HEK293 (cell line): ENCODE measurements around the gene PLA2G4E.

Source experiments
- CTCF ChIA-PET: fragments of 350-600 bp; formaldehyde crosslinking; extraction: SDS; loops from one replicate; lab custom pipeline; 2021; ENCODE audit warnings: antibody characterized with exemption; lab: Yijun Ruan, JAX
- POLR2A ChIA-PET: fragments of 300-600 bp; formaldehyde crosslinking; extraction: SDS; loops from one replicate; lab custom pipeline; 2020; ENCODE audit warnings: antibody characterized with exemption, inconsistent platforms; lab: Yijun Ruan, JAX
- H3K27ac ChIP-seq: fragments of 200-500 bp; sonication (Bioruptor generic); 2 replicates; pipeline ENCODE4 v1.5.1; 2014; ENCODE audit warnings: low read depth, low read length, control low read depth, inconsistent platforms; ENCODE audit errors: extremely low read depth
- H3K36me3 ChIP-seq, 2 experiments: fragments of 200-500 bp in 1 of 2; sonication (Bioruptor generic) in 1 of 2; 1 replicate in 1 of 2; 2 replicates in 1 of 2; pipeline ENCODE4 v1.5.1; 2014 to 2017; ENCODE audit warnings: inconsistent platforms in 2 of 2, low read length in 2 of 2; ENCODE audit not compliant: control insufficient read depth in 2 of 2, insufficient read depth in 1 of 2
- H3K4me1 ChIP-seq: fragments of 200-500 bp; sonication (Bioruptor generic); 2 replicates; pipeline ENCODE4 v1.5.1; 2014; ENCODE audit warnings: mild to moderate bottlenecking, low read length, inconsistent platforms; ENCODE audit not compliant: control insufficient read depth, insufficient read depth
- H3K4me3 ChIP-seq: 2 replicates; pipeline ENCODE4 v1.5.1; 2011; ENCODE audit warnings: low read depth, mild to moderate bottlenecking, control low read depth, low read length, moderate library complexity
- H3K9me3 ChIP-seq: fragments of 200-500 bp; sonication (Bioruptor generic); 2 replicates; pipeline ENCODE4 v1.5.1; 2014; ENCODE audit warnings: low read depth, low read length, inconsistent platforms; ENCODE audit not compliant: control insufficient read depth, insufficient read depth
- GLI4 ChIP-seq: fragments of 450-650 bp; formaldehyde crosslinking; IDR thresholded peaks from 2 replicates; pipeline ENCODE4 v1.5.1; 2016; ENCODE audit warnings: missing biosample characterization, missing genetic modification characterization
- HOXC10 ChIP-seq: sonication (generic); formaldehyde crosslinking; IDR thresholded peaks from 2 replicates; pipeline ENCODE4 v1.8.1; 2023; ENCODE audit warnings: mild to moderate bottlenecking, missing genetic modification reagents
- MZF1 ChIP-seq: fragments of 450-650 bp; formaldehyde crosslinking; IDR thresholded peaks from 2 replicates; pipeline ENCODE4 v1.5.1; 2017; ENCODE audit warnings: missing biosample characterization, missing genetic modification characterization, borderline replicate concordance
- SETDB1 ChIP-seq: IDR thresholded peaks from one replicate; pipeline ENCODE4 v1.6.1; 2017; ENCODE audit warnings: mild to moderate bottlenecking, low read length, moderate library complexity, mixed read lengths; ENCODE audit not compliant: insufficient read length
- ZNF10 ChIP-seq: fragments of 450-650 bp; formaldehyde crosslinking; IDR thresholded peaks from 2 replicates; pipeline ENCODE4 v1.5.1; 2017; ENCODE audit warnings: missing biosample characterization, missing genetic modification characterization
- ZNF121 ChIP-seq: fragments of 450-650 bp; formaldehyde crosslinking; IDR thresholded peaks from 2 replicates; pipeline ENCODE4 v1.5.1; 2016; ENCODE audit warnings: missing biosample characterization, missing genetic modification characterization
- ZNF24 ChIP-seq: fragments of 450-650 bp; formaldehyde crosslinking; IDR thresholded peaks from 2 replicates; pipeline ENCODE4 v1.5.1; 2016; ENCODE audit warnings: missing biosample characterization, missing genetic modification characterization
- ZNF248 ChIP-seq: fragments of 450-650 bp; formaldehyde crosslinking; IDR thresholded peaks from 2 replicates; pipeline ENCODE4 v1.5.1; 2017; ENCODE audit warnings: missing biosample characterization, missing genetic modification characterization
- ZNF391 ChIP-seq: fragments of 450-650 bp; formaldehyde crosslinking; IDR thresholded peaks from 2 replicates; pipeline ENCODE4 v1.5.1; 2016; ENCODE audit warnings: low read depth, missing biosample characterization, missing genetic modification characterization, borderline replicate concordance
- ZNF394 ChIP-seq: fragments of 450-650 bp; formaldehyde crosslinking; IDR thresholded peaks from 2 replicates; pipeline ENCODE4 v1.5.1; 2016; ENCODE audit warnings: missing biosample characterization, missing genetic modification characterization, mild to moderate bottlenecking, moderate library complexity, borderline replicate concordance
- ZNF48 ChIP-seq: fragments of 450-650 bp; formaldehyde crosslinking; IDR thresholded peaks from 2 replicates; pipeline ENCODE4 v1.5.1; 2016; ENCODE audit warnings: missing biosample characterization, missing genetic modification characterization
- ZNF544 ChIP-seq: fragments of 450-650 bp; formaldehyde crosslinking; IDR thresholded peaks from 2 replicates; pipeline ENCODE4 v1.5.0; 2017; ENCODE audit warnings: missing biosample characterization, missing genetic modification characterization
- ZNF555 ChIP-seq: fragments of 450-650 bp; formaldehyde crosslinking; conservative IDR thresholded peaks from 2 replicates; pipeline ENCODE4 v1.5.1; 2017; ENCODE audit warnings: missing biosample characterization, mild to moderate bottlenecking, missing genetic modification characterization, inconsistent platforms
- ZNF558 ChIP-seq: fragments of 450-650 bp; formaldehyde crosslinking; IDR thresholded peaks from 2 replicates; pipeline ENCODE4 v1.5.1; 2016; ENCODE audit warnings: missing biosample characterization, missing genetic modification characterization
- ZNF701 ChIP-seq: fragments of 450-650 bp; formaldehyde crosslinking; IDR thresholded peaks from 2 replicates; pipeline ENCODE4 v1.5.1; 2016; ENCODE audit warnings: missing biosample characterization, missing genetic modification characterization
- ZNF830 ChIP-seq: fragments of 450-650 bp; IDR thresholded peaks from 2 replicates; pipeline ENCODE4 v1.5.0; 2018; ENCODE audit warnings: missing biosample characterization, missing genetic modification characterization, low read depth, mild to moderate bottlenecking, moderate library complexity
- TF ChIP-seq, protein P1 (sequence below): fragments of 450-650 bp; formaldehyde crosslinking; IDR thresholded peaks from 2 replicates; pipeline ENCODE4; 2016; ENCODE audit warnings: missing biosample characterization, missing genetic modification characterization
- TF ChIP-seq, protein P2 (sequence below): IDR thresholded peaks from 2 replicates; pipeline ENCODE4 v1.6.1; 2011; ENCODE audit warnings: mild to moderate bottlenecking, low read depth, low read length, borderline replicate concordance
- TF ChIP-seq, protein P3 (sequence below): fragments of 450-650 bp; formaldehyde crosslinking; IDR thresholded peaks from 2 replicates; pipeline ENCODE4 v1.5.1; 2016; ENCODE audit warnings: missing biosample characterization, missing genetic modification characterization
- TF ChIP-seq, protein P4 (sequence below): fragments of 450-650 bp; formaldehyde crosslinking; optimal IDR thresholded peaks from 2 replicates; pipeline ENCODE3; 2016; ENCODE audit warnings: missing biosample characterization, mild to moderate bottlenecking, missing genetic modification characterization
- TF ChIP-seq, protein P5 (sequence below): fragments of 450-650 bp; formaldehyde crosslinking; IDR thresholded peaks from 2 replicates; pipeline ENCODE4 v1.5.1; 2016; ENCODE audit warnings: missing biosample characterization, missing genetic modification characterization
- TF ChIP-seq, protein P6 (sequence below): fragments of 450-650 bp; formaldehyde crosslinking; IDR thresholded peaks from 2 replicates; pipeline ENCODE4 v1.5.1; 2017; ENCODE audit warnings: missing biosample characterization, missing genetic modification characterization
- TF ChIP-seq, protein P7 (sequence below): fragments of 450-650 bp; formaldehyde crosslinking; IDR thresholded peaks from 2 replicates; pipeline ENCODE4 v1.5.1; 2016; ENCODE audit warnings: missing biosample characterization, missing genetic modification characterization

Gene PLA2G4E

DNA sequence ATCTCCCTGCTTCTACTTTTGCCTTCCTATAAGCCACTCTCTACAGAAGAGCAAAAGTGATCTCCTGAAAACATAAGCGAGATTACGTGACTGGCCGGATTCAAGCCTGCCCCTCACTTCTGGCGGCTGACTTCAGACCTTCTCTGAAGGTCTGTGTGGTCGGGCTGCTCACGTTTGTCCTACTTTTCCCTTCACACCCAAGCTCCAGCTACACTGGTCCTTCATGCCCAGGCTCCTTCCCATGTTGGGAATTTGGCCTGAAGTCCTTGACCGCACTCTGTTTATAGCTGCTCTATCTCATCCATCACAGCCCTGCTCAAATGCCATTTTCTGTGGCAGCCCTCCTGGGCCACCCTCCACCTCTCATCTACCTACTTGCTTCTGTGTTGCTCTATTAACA is 6.7 kb upstream of the PLA2G4E start:
- Histone ChIP-seq H3K36me3 (no peaks in the 10 kb centered on the region), H3K4me3 (no peak overlapping the region), H3K9me3 (no peaks in the 10 kb centered on the region), H3K4me1 (no peaks in the 10 kb centered on the region), H3K27ac (no peak overlapping the region)
- POLR2A ChIA-PET, result no interaction called here
- no peak for TF ChIP-seq ZNF48 (tag by site-specific recombination)
- TF ChIP-seq MZF1, result no peak
- TF ChIP-seq, protein P1, sequence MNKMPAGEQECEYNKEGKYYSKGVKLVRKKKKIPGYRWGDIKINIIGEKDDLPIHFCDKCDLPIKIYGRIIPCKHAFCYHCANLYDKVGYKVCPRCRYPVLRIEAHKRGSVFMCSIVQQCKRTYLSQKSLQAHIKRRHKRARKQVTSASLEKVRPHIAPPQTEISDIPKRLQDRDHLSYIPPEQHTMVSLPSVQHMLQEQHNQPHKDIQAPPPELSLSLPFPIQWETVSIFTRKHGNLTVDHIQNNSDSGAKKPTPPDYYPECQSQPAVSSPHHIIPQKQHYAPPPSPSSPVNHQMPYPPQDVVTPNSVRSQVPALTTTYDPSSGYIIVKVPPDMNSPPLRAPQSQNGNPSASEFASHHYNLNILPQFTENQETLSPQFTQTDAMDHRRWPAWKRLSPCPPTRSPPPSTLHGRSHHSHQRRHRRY (tag by site-specific recombination), result no peak
- TF ChIP-seq GLI4, result no peak
- TF ChIP-seq SETDB1, result no peak
- TF ChIP-seq, protein P2, sequence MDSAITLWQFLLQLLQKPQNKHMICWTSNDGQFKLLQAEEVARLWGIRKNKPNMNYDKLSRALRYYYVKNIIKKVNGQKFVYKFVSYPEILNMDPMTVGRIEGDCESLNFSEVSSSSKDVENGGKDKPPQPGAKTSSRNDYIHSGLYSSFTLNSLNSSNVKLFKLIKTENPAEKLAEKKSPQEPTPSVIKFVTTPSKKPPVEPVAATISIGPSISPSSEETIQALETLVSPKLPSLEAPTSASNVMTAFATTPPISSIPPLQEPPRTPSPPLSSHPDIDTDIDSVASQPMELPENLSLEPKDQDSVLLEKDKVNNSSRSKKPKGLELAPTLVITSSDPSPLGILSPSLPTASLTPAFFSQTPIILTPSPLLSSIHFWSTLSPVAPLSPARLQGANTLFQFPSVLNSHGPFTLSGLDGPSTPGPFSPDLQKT, result no peak
- TF ChIP-seq ZNF830, result no peak
- no peak for TF ChIP-seq ZNF391 (tag by site-specific recombination)
- no peak for TF ChIP-seq ZNF558 (tag by site-specific recombination)
- TF ChIP-seq HOXC10 (CRISPR knock-in tag), result no peak
- no peak for TF ChIP-seq ZNF555 (tag by site-specific recombination)
- TF ChIP-seq, protein P3, sequence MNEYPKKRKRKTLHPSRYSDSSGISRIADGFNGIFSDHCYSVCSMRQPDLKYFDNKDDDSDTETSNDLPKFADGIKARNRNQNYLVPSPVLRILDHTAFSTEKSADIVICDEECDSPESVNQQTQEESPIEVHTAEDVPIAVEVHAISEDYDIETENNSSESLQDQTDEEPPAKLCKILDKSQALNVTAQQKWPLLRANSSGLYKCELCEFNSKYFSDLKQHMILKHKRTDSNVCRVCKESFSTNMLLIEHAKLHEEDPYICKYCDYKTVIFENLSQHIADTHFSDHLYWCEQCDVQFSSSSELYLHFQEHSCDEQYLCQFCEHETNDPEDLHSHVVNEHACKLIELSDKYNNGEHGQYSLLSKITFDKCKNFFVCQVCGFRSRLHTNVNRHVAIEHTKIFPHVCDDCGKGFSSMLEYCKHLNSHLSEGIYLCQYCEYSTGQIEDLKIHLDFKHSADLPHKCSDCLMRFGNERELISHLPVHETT, result no peak
- TF ChIP-seq ZNF544 (tag by site-specific recombination), result no peak
- TF ChIP-seq ZNF248, result no peak
- TF ChIP-seq, protein P4, sequence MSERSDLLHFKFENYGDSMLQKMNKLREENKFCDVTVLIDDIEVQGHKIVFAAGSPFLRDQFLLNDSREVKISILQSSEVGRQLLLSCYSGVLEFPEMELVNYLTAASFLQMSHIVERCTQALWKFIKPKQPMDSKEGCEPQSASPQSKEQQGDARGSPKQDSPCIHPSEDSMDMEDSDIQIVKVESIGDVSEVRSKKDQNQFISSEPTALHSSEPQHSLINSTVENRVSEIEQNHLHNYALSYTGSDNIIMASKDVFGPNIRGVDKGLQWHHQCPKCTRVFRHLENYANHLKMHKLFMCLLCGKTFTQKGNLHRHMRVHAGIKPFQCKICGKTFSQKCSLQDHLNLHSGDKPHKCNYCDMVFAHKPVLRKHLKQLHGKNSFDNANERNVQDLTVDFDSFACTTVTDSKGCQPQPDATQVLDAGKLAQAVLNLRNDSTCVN (tag by site-specific recombination), result no peak
- no peak for TF ChIP-seq ZNF24 (tag by site-specific recombination)
- no peak for TF ChIP-seq ZNF121
- TF ChIP-seq, protein P5, sequence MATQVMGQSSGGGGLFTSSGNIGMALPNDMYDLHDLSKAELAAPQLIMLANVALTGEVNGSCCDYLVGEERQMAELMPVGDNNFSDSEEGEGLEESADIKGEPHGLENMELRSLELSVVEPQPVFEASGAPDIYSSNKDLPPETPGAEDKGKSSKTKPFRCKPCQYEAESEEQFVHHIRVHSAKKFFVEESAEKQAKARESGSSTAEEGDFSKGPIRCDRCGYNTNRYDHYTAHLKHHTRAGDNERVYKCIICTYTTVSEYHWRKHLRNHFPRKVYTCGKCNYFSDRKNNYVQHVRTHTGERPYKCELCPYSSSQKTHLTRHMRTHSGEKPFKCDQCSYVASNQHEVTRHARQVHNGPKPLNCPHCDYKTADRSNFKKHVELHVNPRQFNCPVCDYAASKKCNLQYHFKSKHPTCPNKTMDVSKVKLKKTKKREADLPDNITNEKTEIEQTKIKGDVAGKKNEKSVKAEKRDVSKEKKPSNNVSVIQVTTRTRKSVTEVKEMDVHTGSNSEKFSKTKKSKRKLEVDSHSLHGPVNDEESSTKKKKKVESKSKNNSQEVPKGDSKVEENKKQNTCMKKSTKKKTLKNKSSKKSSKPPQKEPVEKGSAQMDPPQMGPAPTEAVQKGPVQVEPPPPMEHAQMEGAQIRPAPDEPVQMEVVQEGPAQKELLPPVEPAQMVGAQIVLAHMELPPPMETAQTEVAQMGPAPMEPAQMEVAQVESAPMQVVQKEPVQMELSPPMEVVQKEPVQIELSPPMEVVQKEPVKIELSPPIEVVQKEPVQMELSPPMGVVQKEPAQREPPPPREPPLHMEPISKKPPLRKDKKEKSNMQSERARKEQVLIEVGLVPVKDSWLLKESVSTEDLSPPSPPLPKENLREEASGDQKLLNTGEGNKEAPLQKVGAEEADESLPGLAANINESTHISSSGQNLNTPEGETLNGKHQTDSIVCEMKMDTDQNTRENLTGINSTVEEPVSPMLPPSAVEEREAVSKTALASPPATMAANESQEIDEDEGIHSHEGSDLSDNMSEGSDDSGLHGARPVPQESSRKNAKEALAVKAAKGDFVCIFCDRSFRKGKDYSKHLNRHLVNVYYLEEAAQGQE (tag by site-specific recombination), result no peak
- CTCF ChIA-PET, result interaction anchor here (1.0 to 1.4 kb wide), 2 partner anchors 32 to 110 kb away, joined by 3 to 4 read pairs; no protein-coding TSS in a partner anchor

DNA sequence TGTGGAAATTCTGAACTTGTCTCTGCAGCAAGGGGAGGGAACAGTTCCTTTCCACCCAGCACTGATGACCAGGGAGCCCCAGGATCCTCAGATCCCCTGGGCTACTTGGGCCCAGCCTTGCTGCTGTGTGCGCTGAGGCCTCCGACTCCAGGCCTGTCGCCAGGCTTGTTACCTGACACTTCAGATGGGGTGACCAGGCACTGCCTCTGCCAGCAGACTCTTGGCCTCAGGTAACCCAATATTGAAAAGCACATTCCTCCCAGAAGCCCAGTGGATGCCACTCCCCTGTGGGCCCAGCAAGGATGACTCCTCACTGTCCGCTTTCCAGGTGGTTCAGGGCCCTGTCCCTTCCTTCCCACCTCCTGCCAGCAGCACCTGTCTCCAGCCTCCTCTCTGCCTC is 3.5 kb upstream of the PLA2G4E start:
- Histone ChIP-seq H3K4me3 (no peak overlapping the region), H3K36me3 (no peaks in the 10 kb centered on the region), H3K27ac (no peak overlapping the region), H3K4me1 (no peaks in the 10 kb centered on the region), H3K9me3 (no peaks in the 10 kb centered on the region)
- ChIA-PET CTCF (no interaction called here), POLR2A (interaction anchor here (0.7 kb wide), 1 partner anchor 18 kb away, joined by 3 read pairs; no protein-coding TSS in a partner anchor)
- TF ChIP-seq ZNF394 (tag by site-specific recombination) (no peak), ZNF701 (tag by site-specific recombination) (no peak), ZNF10 (no peak)
- TF ChIP-seq, protein P6, sequence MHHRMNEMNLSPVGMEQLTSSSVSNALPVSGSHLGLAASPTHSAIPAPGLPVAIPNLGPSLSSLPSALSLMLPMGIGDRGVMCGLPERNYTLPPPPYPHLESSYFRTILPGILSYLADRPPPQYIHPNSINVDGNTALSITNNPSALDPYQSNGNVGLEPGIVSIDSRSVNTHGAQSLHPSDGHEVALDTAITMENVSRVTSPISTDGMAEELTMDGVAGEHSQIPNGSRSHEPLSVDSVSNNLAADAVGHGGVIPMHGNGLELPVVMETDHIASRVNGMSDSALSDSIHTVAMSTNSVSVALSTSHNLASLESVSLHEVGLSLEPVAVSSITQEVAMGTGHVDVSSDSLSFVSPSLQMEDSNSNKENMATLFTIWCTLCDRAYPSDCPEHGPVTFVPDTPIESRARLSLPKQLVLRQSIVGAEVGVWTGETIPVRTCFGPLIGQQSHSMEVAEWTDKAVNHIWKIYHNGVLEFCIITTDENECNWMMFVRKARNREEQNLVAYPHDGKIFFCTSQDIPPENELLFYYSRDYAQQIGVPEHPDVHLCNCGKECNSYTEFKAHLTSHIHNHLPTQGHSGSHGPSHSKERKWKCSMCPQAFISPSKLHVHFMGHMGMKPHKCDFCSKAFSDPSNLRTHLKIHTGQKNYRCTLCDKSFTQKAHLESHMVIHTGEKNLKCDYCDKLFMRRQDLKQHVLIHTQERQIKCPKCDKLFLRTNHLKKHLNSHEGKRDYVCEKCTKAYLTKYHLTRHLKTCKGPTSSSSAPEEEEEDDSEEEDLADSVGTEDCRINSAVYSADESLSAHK (tag by site-specific recombination), result no peak
- TF ChIP-seq, protein P7, sequence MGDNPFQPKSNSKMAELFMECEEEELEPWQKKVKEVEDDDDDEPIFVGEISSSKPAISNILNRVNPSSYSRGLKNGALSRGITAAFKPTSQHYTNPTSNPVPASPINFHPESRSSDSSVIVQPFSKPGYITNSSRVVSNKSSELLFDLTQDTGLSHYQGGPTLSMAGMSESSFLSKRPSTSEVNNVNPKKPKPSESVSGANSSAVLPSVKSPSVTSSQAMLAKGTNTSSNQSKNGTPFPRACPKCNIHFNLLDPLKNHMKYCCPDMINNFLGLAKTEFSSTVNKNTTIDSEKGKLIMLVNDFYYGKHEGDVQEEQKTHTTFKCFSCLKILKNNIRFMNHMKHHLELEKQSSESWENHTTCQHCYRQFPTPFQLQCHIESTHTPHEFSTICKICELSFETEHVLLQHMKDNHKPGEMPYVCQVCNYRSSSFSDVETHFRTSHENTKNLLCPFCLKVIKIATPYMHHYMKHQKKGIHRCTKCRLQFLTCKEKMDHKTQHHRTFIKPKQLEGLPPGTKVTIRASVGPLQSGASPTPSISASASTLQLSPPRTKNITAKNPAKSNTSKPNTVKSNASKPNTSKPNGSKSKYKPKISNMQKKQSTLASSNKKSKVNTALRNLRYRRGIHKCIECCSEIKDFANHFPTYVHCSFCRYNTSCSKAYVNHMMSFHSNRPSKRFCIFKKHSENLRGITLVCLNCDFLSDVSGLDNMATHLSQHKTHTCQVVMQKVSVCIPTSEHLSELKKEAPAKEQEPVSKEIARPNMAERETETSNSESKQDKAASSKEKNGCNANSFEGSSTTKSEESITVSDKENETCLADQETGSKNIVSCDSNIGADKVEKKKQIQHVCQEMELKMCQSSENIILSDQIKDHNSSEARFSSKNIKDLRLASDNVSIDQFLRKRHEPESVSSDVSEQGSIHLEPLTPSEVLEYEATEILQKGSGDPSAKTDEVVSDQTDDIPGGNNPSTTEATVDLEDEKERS (tag by site-specific recombination), result no peak
